T-helper 17 cell (primary cell): ENCODE measurements around the gene PEX13. TPM values are rescaled to one million over a fixed set of nuclear protein-coding genes. Genes with fewer than 3 reads are reported as not detected.
A peak's percentile ranks its signal among the peaks of the same experiment; 100 is the strongest.
"Not testable (repeated sequence)": the region's sequence is repeated elsewhere in the genome, so short reads cannot be mapped to it uniquely, and the experiment has no call there.

Experiments
- ATAC-seq: fragments of 150-1000 bp; cut with Tn5 transposase; 2 replicates; pipeline ENCODE4 v1.10.0; 2021; ENCODE audit warnings: mild to moderate bottlenecking, moderate library complexity
- DNase-seq, 3 donors: peaks; one replicate each; pipeline versions ENCODE4 v3.0.0 to v3.0.0-alpha.2; 2020 to 2021
- H3K9me3 ChIP-seq: one replicate; pipeline ENCODE4 v1.7.0; 2013; ENCODE audit warnings: low read length, mild to moderate bottlenecking; ENCODE audit not compliant: control insufficient read depth, poor library complexity, severe bottlenecking
- H3K27ac Mint-ChIP-seq: one replicate; pipeline ENCODE4 v1.8.0; 2022; ENCODE audit warnings: mild to moderate bottlenecking, moderate library complexity, mixed read lengths
- H3K27me3 Mint-ChIP-seq: one replicate; pipeline ENCODE4 v1.8.0; 2022; ENCODE audit warnings: mixed read lengths
- H3K36me3 Mint-ChIP-seq: one replicate; pipeline ENCODE4 v1.8.0; 2022; ENCODE audit warnings: low read depth, mixed read lengths
- H3K4me1 Mint-ChIP-seq: one replicate; pipeline ENCODE4 v1.8.0; 2022; ENCODE audit warnings: mild to moderate bottlenecking, mixed read lengths
- H3K4me3 Mint-ChIP-seq: one replicate; pipeline ENCODE4 v1.8.0; 2022; ENCODE audit warnings: mild to moderate bottlenecking, moderate library complexity, mixed read lengths
- total RNA-seq, 4 donors: library from RNA in 2 of 4; stranded (reverse) in 2 of 4; gene quantifications; one replicate each; pipeline ENCODE4 v1.2.3 and lab custom pipeline; 2022 to 2026

Gene PEX13
- total RNA-seq, 2 donors from 2014 or later, result 10.8 to 15.1 TPM

DNA sequence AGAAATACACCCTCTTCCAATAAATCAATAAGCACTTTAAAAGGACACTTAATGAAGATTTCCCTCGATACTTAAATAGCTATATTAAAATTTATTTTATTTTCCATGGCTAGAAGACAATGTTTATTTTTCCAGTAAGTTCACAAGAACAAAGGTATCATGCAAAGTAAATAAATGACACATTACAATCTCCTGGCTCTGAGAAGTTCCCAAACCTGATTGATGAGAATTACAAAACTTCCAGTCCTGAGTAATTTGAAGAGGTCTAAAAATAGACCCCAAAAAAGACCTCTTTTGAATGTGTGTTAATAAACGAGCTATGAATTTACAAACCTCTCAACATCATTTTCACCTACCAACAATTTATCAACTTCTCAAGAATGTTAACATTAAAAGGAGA lies 1.5 kb upstream of the PEX13 start:
- Mint-ChIP-seq H3K4me3 (peak overlapping the region; percentile 99), H3K27ac (peak overlapping the region; percentile 93), H3K27me3 (no peaks in the 10 kb centered on the region), H3K4me1 (peaks cover 14% of the 10 kb centered on the region), H3K36me3 (no peaks in the 10 kb centered on the region)
- no peak for ATAC-seq
- no peak for DNase-seq
- H3K9me3 ChIP-seq, result no peaks in the 10 kb centered on the region

DNA sequence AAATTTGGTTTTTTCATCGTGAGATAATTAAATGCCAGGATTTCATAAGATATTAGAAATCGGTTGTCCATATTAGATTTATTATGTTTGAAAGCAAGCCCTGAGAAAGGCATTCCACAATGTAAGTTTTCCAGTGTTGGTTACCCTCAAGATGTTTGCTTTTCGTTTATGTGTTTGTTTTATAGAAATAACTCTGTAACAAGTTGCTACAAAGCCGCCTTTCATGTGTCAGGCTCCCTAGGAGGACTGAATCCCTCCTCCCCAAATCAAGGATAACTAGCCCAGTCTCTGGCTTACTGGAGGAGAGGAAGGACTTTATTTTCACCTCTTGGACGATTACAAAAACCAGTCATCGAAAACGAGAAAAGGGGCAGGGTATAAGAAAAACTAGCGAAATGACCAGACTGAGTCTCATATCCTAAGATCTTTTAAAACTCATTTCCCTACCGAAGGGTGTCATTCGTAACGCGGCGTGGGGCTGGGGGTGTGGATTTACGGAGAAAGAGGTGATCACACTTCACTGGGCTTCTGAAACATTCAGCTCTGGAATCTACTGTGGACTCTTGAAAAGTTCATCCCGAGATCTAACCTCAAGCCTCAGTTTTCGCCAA lies 1.0 kb upstream of the PEX13 start:
- Mint-ChIP-seq H3K27ac (peak overlapping the region; percentile 93), H3K4me3 (peak overlapping the region; percentile 99), H3K36me3 (no peaks in the 10 kb centered on the region), H3K4me1 (peaks cover 14% of the 10 kb centered on the region), H3K27me3 (no peaks in the 10 kb centered on the region)
- DNase-seq (no peak), ATAC-seq (no peak)
- H3K9me3 ChIP-seq, result no peaks in the 10 kb centered on the region

- Mint-ChIP-seq H3K36me3 (peaks cover 3% of the 10 kb centered on the region), H3K4me1 (peaks cover 17% of the 10 kb centered on the region), H3K27ac (peak overlapping the region; percentile 93), H3K27me3 (no peaks in the 10 kb centered on the region), H3K4me3 (peak overlapping the region; percentile 99)
- H3K9me3 ChIP-seq, result no peaks in the 10 kb centered on the region
- ATAC-seq (peak; percentile 76), DNase-seq (peak; percentile 35 to 53 (median 47))
Observed at GRCh38 chr2:61017003-61017555, 441 bp upstream of the PEX13 start.

DNA sequence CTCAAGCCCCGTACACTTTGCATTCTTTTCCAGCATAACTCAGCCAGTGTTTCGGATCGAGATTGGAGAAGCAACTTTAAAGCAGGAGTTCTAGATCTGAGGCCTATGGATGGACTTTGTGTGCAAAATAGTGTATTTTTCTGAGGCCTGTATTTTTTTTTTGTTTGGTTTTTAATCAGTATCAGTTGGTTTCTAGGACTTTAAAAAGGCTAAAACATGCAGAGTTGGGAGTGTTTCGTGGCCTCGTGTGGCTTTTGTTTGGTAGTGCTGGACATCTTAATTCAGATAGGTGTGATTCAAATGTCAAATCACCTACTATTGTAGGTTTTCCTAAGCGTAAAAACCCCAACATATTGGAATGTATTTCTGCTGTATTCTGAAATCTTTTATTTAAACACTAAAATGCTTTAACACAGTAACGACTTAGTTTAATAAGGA lies 817 bp downstream of the PEX13 start:
- Mint-ChIP-seq H3K36me3 (peaks cover 3% of the 10 kb centered on the region), H3K27me3 (no peaks in the 10 kb centered on the region), H3K4me1 (peaks cover 17% of the 10 kb centered on the region), H3K27ac (peak overlapping the region; percentile 93), H3K4me3 (peak overlapping the region; percentile 99)
- ATAC-seq (no peak), DNase-seq (no peak)
- H3K9me3 ChIP-seq, result no peaks in the 10 kb centered on the region

DNA sequence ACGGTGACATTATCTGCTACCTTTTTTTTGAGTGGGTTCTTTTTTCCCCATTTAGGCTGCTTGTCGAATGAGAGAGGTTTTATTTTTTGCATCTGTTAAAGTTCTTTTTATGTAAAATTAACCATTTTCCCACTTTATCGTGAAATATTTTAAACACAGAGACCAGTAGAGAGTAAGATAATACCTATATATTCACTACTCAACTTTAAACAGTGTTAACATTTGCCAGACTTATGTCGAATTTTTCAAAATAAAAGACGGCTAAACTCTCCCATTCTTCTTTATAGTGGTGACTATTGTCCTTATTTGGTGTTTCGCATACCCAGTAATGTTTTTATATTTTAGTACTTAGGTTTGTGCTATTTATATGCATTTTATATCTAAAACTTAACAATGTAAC lies 1.3 kb downstream of the PEX13 start:
- peaks cover 3% of the 10 kb centered on the region for H3K36me3 Mint-ChIP-seq
- DNase-seq (no peak), ATAC-seq (no peak)
- peak overlapping the region; percentile 93 for H3K27ac Mint-ChIP-seq
- H3K9me3 ChIP-seq, result no peaks in the 10 kb centered on the region
- no peaks in the 10 kb centered on the region for H3K27me3 Mint-ChIP-seq
- peaks cover 17% of the 10 kb centered on the region for H3K4me1 Mint-ChIP-seq
- peak overlapping the region; percentile 99 for H3K4me3 Mint-ChIP-seq

GRCh38 chr2:61021228-61021660 lies 3.7 kb downstream of the PEX13 start:
- Mint-ChIP-seq H3K27me3 (no peaks in the 10 kb centered on the region), H3K4me1 (peaks cover 24% of the 10 kb centered on the region), H3K4me3 (no peak overlapping the region)

GRCh38 chr2:61023670-61024069 lies 6.2 kb downstream of the PEX13 start:
- no peak for DNase-seq
- no peaks in the 10 kb centered on the region for H3K9me3 ChIP-seq
- peaks cover 20% of the 10 kb centered on the region for H3K4me1 Mint-ChIP-seq
- no peak overlapping the region for H3K4me3 Mint-ChIP-seq
- no peak for ATAC-seq
- peak overlapping the region; percentile 57 for H3K27ac Mint-ChIP-seq
- peaks cover 12% of the 10 kb centered on the region for H3K36me3 Mint-ChIP-seq
- no peaks in the 10 kb centered on the region for H3K27me3 Mint-ChIP-seq

More at GRCh38 chr2:61021228-61021660, 3.7 kb downstream of the PEX13 start:
- no peaks in the 10 kb centered on the region for H3K9me3 ChIP-seq
- Mint-ChIP-seq H3K36me3 (peaks cover 8% of the 10 kb centered on the region), H3K27ac (no peak overlapping the region)
- DNase-seq (no peak), ATAC-seq (no peak)

- no peak for ATAC-seq
- Mint-ChIP-seq H3K36me3 (peaks cover 13% of the 10 kb centered on the region), H3K4me3 (no peak overlapping the region), H3K27me3 (no peaks in the 10 kb centered on the region), H3K27ac (no peak overlapping the region), H3K4me1 (peaks cover 10% of the 10 kb centered on the region)
- no peaks in the 10 kb centered on the region for H3K9me3 ChIP-seq
- DNase-seq, result no peak
Observed at GRCh38 chr2:61029533-61029932, 12.0 kb downstream of the PEX13 start.

- H3K4me3 Mint-ChIP-seq, ATAC-seq, H3K36me3 Mint-ChIP-seq, DNase-seq, H3K4me1 Mint-ChIP-seq, H3K27ac Mint-ChIP-seq, H3K27me3 Mint-ChIP-seq, H3K9me3 ChIP-seq: not testable (repeated sequence)
Observed at GRCh38 chr2:61034592-61034991, 17.1 kb downstream of the PEX13 start.

DNA sequence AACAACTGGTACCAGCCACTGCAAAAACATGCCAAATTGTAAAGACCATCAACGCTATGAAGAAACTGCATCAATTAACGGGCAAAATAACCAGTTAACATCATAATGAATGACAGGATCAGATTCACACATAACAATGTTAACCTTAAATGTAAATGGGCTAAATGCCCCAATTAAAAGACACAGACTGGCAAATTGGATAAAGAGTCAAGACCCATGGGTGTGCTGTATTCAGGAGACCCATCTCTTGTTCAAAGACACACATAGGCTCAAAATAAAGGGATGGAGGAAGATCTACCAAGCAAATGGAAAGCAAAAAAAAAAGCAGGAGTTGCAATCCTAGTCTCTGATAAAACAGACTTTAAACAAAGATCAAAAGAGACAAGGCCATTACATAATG lies 19.1 kb downstream of the PEX13 start:
- ATAC-seq, H3K4me3 Mint-ChIP-seq, H3K9me3 ChIP-seq, DNase-seq, H3K27ac Mint-ChIP-seq, H3K27me3 Mint-ChIP-seq, H3K36me3 Mint-ChIP-seq: not testable (repeated sequence)
- peaks cover 14% of the 10 kb centered on the region for H3K4me1 Mint-ChIP-seq

- ATAC-seq, result no peak
- H3K36me3 Mint-ChIP-seq, result no peaks in the 10 kb centered on the region
- peaks cover 3% of the 10 kb centered on the region for H3K9me3 ChIP-seq
- no peaks in the 10 kb centered on the region for H3K27me3 Mint-ChIP-seq
- no peak overlapping the region for H3K27ac Mint-ChIP-seq
- no peak overlapping the region for H3K4me3 Mint-ChIP-seq
- DNase-seq, result no peak
- H3K4me1 Mint-ChIP-seq, result peaks cover 20% of the 10 kb centered on the region
Observed at GRCh38 chr2:61042807-61043206, 25.3 kb downstream of the PEX13 start.

DNA sequence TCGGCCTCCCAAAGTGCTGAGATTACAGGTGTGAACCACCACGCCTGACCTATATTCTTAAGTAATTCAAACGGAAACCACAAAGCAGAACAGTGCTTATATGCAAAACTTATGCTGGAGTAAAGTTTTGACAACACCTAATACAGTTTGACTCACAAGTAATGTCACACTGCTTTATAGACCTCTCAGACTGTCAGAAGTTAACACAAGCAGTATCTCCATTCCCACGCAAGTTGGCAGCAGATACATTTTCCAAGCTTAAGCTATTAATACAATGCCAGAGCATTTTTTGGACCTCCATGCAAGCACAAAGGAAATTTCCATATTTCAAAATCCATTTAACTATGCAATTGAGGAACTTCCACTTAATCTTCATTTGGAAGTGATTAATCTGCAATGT lies 27.1 kb downstream of the PEX13 start:
- peaks cover 3% of the 10 kb centered on the region for H3K9me3 ChIP-seq
- Mint-ChIP-seq H3K27ac (peak overlapping the region; percentile 85), H3K4me1 (peaks cover 20% of the 10 kb centered on the region), H3K36me3 (no peaks in the 10 kb centered on the region), H3K27me3 (no peaks in the 10 kb centered on the region), H3K4me3 (no peak overlapping the region)
- DNase-seq, result no peak
- ATAC-seq, result peak; percentile 49

- peaks cover 3% of the 10 kb centered on the region for H3K9me3 ChIP-seq
- peaks cover 19% of the 10 kb centered on the region for H3K4me1 Mint-ChIP-seq
- peak overlapping the region; percentile 37 for H3K27ac Mint-ChIP-seq
- no peaks in the 10 kb centered on the region for H3K27me3 Mint-ChIP-seq
- H3K4me3 Mint-ChIP-seq, result no peak overlapping the region
- H3K36me3 Mint-ChIP-seq, result no peaks in the 10 kb centered on the region
- DNase-seq (no peak), ATAC-seq (no peak)
Observed at GRCh38 chr2:61045226-61045625, 27.7 kb downstream of the PEX13 start.

- no peak overlapping the region for H3K27ac Mint-ChIP-seq
Observed at GRCh38 chr2:61045999-61046398, 28.5 kb downstream of the PEX13 start.

More at GRCh38 chr2:61045999-61046398, 28.5 kb downstream of the PEX13 start:
- H3K36me3 Mint-ChIP-seq, result no peaks in the 10 kb centered on the region
- no peak for ATAC-seq
- peaks cover 16% of the 10 kb centered on the region for H3K4me1 Mint-ChIP-seq
- no peak overlapping the region for H3K4me3 Mint-ChIP-seq
- H3K9me3 ChIP-seq, result peaks cover 3% of the 10 kb centered on the region
- no peaks in the 10 kb centered on the region for H3K27me3 Mint-ChIP-seq
- DNase-seq, result no peak
